ENCODE results near the gene EIF4EBP2. TPM values are rescaled to one million over a fixed set of nuclear protein-coding genes. Genes with fewer than 3 reads are reported as not detected.

The EIF4EBP2 gene
- total and polyA plus RNA-seq, 11 donors, result 20.6 to 150 (median 85.8) TPM

DNA sequence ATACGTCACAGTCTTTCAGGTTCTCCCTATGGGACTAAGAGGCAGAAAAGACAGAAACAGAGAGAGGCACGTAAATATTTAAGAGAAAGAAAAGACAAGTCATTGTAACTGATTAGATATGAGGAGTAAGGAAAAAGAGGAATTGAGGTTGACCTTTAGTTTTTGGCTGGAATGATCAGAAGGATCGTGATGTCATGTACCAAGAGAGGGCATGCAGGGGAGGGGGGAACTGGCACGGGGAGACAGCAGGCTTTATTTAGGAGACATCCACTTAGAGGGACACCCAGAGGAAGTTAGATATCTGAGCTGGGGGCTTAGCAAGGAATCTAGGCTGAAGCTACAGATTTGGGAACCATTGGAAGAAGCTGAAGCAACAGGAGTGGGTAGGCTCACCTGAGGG lies 12.3 kb upstream of the EIF4EBP2 start:
- Histone ChIP-seq H3K9me3 (no peaks in the 10 kb centered on the region), H3K36me3 (no peaks in the 10 kb centered on the region), H3K4me3 (no peak overlapping the region), H3K27ac (no peak overlapping the region), H3K27me3 (no peaks in the 10 kb centered on the region), H3K4me1 (peaks cover 0 to 8% (median 0%) of the 10 kb centered on the region in 12 donors)
- intact Hi-C loops (cut with DNase I), result no loop called here
- ATAC-seq (peak in 3 of 4 donors; percentile 32 to 58 (median 43)), DNase-seq (no peak)
- 17 to 30% (median 23%) methylated on average over 4 of the region's 4 CpGs for WGBS, 4 donors
- TF ChIP-seq, protein P1, sequence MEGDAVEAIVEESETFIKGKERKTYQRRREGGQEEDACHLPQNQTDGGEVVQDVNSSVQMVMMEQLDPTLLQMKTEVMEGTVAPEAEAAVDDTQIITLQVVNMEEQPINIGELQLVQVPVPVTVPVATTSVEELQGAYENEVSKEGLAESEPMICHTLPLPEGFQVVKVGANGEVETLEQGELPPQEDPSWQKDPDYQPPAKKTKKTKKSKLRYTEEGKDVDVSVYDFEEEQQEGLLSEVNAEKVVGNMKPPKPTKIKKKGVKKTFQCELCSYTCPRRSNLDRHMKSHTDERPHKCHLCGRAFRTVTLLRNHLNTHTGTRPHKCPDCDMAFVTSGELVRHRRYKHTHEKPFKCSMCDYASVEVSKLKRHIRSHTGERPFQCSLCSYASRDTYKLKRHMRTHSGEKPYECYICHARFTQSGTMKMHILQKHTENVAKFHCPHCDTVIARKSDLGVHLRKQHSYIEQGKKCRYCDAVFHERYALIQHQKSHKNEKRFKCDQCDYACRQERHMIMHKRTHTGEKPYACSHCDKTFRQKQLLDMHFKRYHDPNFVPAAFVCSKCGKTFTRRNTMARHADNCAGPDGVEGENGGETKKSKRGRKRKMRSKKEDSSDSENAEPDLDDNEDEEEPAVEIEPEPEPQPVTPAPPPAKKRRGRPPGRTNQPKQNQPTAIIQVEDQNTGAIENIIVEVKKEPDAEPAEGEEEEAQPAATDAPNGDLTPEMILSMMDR (IDR thresholded peaks at IDR 0.05), result no peak
- no peak for TF ChIP-seq POLR2A (IDR thresholded peaks at IDR 0.05)

DNA sequence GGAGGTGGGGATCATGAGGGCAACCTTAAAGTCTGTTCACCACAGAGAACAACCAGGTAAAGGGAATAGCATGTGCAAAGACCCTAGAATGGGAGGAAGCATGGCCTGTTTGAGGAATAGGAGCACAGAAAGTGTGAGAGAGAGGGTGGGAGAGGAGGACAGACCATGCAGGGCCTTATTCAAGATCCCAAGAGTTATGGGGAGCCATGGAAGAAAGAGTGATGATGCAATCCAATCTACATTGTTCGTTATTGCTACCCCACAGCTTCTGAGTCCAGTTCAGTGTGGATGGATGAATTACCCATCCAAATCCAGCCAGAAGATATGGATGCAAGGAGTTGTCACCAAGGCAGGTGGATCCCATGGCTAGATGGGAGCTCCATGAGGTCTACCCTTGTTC lies 7.8 kb upstream of the EIF4EBP2 start:
- H3K27me3 ChIP-seq, result no peaks in the 10 kb centered on the region
- DNase-seq (no peak), ATAC-seq (no peak)
- intact Hi-C loops (cut with DNase I), result no loop called here
- no peak for TF ChIP-seq POLR2A (IDR thresholded peaks at IDR 0.05)
- TF ChIP-seq, protein P1 (IDR thresholded peaks at IDR 0.05), result no peak
- H3K9me3 ChIP-seq, result no peaks in the 10 kb centered on the region
- 85 to 95% (median 93%) methylated on average over 1 of the region's 1 CpG for WGBS, 4 donors
- no peak overlapping the region for H3K27ac ChIP-seq
- H3K36me3 ChIP-seq, result no peaks in the 10 kb centered on the region
- H3K4me3 ChIP-seq, result no peak overlapping the region
- H3K4me1 ChIP-seq, result peaks cover 0 to 8% (median 0%) of the 10 kb centered on the region in 12 donors

DNA sequence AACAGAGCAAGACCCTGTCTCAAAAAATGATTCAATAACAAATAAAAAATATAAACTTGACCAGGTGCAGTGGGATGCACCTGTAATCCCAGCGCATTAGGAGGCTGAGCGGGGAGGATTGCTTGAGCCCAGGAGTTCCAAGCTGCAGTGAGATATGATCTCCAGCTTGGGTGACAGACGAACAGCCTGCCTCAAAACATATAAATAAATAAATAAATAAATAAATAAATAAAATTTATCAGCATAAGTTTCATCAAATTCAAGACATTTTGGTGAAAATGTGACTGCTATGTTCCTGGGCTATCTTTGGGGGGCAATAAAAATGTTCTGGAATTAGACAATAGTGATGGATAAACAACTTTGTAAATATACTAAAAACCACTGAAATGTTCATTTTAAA lies 4.8 kb upstream of the EIF4EBP2 start:
- Histone ChIP-seq H3K27ac (no peak overlapping the region), H3K27me3 (no peaks in the 10 kb centered on the region), H3K36me3 (no peaks in the 10 kb centered on the region), H3K9me3 (no peaks in the 10 kb centered on the region), H3K4me3 (no peak overlapping the region), H3K4me1 (peaks cover 0 to 9% (median 4%) of the 10 kb centered on the region in 12 donors)
- intact Hi-C loops (cut with DNase I), result no loop called here
- 94 to 99% (median 96%) methylated on average over 3 of the region's 3 CpGs for WGBS, 4 donors
- ATAC-seq, result no peak
- TF ChIP-seq, protein P1 (IDR thresholded peaks at IDR 0.05), result no peak
- no peak for TF ChIP-seq POLR2A (IDR thresholded peaks at IDR 0.05)
- DNase-seq, result no peak

DNA sequence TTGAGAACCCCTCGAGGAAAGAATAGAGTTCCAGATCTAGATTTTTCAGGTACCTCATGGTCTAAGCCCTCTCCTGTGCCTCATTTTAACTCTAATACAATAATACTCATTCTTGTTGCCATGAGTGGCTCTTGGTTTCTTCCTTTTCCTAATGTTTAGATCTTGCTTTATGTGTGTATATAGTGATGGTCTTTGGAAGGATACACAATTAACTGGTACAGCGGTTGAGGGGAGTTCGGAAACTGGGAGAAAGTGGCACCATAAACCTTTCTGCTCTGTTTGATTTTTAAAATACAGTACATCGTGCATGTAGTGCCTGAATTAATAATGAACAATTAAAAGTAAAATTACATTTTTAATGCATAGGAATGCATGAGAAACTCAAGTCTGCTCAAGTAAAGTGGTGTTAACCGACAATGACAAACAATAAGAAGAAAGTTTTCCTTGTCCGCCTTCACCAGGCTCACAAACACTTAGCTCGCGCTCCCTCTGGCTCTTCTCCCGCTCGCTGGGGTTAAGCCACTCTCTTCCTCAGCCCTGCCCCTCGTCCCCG lies 386 bp upstream of the EIF4EBP2 start:
- no peak for TF ChIP-seq POLR2A (IDR thresholded peaks at IDR 0.05)
- TF ChIP-seq, protein P1 (IDR thresholded peaks at IDR 0.05), result peak in 3 of 12 donors; percentile 9 to 31 (median 17)
- Histone ChIP-seq H3K36me3 (peaks cover 0 to 4% (median 0%) of the 10 kb centered on the region in 9 donors), H3K9me3 (no peaks in the 10 kb centered on the region), H3K27me3 (no peaks in the 10 kb centered on the region), H3K27ac (peak overlapping the region in 11 of 12 donors; percentile 92 to 100 (median 98)), H3K4me1 (peaks cover 5 to 36% (median 21%) of the 10 kb centered on the region in 12 donors), H3K4me3 (peak overlapping the region; percentile 61 to 99 (median 89))
- DNase-seq (no peak), ATAC-seq (no peak)
- intact Hi-C loops (cut with DNase I), result loop anchor here in 3 of 10 donors (1.0 to 2.0 kb wide), 2 partner anchors 21 to 55 kb away; partner anchors contain the start of gene LRRC20 (in 2 of the 3)
- WGBS, 4 donors, result 4 to 8% (median 6%) methylated on average over 12 of the region's 12 CpGs
